CD14-positive monocyte (primary cell): Measurements from ENCODE around the gene PDPK1. TPM values are rescaled to one million over a fixed set of nuclear protein-coding genes. Genes with fewer than 3 reads are reported as not detected.
"Not testable (repeated sequence)": the region's sequence is repeated elsewhere in the genome, so short reads cannot be mapped to it uniquely, and the experiment has no call there.

Experiments
- DNase-seq, 3 donors: peaks; one replicate each; pipeline ENCODE4 v3.0.0-alpha.2; 2011 to 2022
- H2AFZ ChIP-seq: 2 replicates; pipeline ENCODE4 v1.6.0; 2012; ENCODE audit warnings: mild to moderate bottlenecking, low read depth, low read length, inconsistent platforms; ENCODE audit not compliant: insufficient read depth, poor library complexity, severe bottlenecking
- H3K27ac ChIP-seq, 2 donors: 1 replicate in 1 of 2; 2 replicates in 1 of 2; pipeline ENCODE4 v1.5.1; 2012 to 2013; ENCODE audit warnings: low read length in 2 of 2, control low read depth in 1 of 2, inconsistent platforms in 1 of 2, low read depth in 1 of 2, mild to moderate bottlenecking in 1 of 2
- H3K27me3 ChIP-seq, 2 donors: one replicate each; pipeline versions ENCODE4 v1.6.0 to v1.6.1; 2011 to 2013; ENCODE audit warnings: low read length in 2 of 2; ENCODE audit not compliant: control insufficient read depth in 2 of 2, insufficient read depth in 2 of 2
- H3K36me3 ChIP-seq, 2 donors: replicated peaks in 1 of 2; 1 replicate in 1 of 2; 2 replicates in 1 of 2; pipeline versions ENCODE4 v1.5.1 to v1.6.1; 2012 to 2013; ENCODE audit warnings: low read length in 2 of 2, control low read depth in 1 of 2, inconsistent platforms in 1 of 2, mild to moderate bottlenecking in 1 of 2; ENCODE audit not compliant: insufficient read depth in 2 of 2, control insufficient read depth in 1 of 2
- H3K4me1 ChIP-seq, 2 donors: 1 replicate in 1 of 2; 2 replicates in 1 of 2; pipeline versions ENCODE4 v1.5.1 to v1.6.1; 2012 to 2013; ENCODE audit warnings: low read length in 2 of 2, control low read depth in 1 of 2, inconsistent platforms in 1 of 2, mild to moderate bottlenecking in 1 of 2, moderate library complexity in 1 of 2; ENCODE audit not compliant: insufficient read depth in 2 of 2, control insufficient read depth in 1 of 2
- H3K4me2 ChIP-seq: replicated peaks from 2 replicates; pipeline ENCODE3; 2012; ENCODE audit warnings: low read length, moderate library complexity, mild to moderate bottlenecking; ENCODE audit not compliant: poor library complexity, severe bottlenecking; ENCODE audit errors: extremely low read depth
- H3K4me3 ChIP-seq, 3 experiments: fragments of 200-600 bp in 1 of 3; sonication (generic) in 1 of 3; replicated peaks in 1 of 3; 1 replicate in 2 of 3; 2 replicates in 1 of 3; pipeline ENCODE4 v1.5.1; 2011 to 2013; ENCODE audit warnings: low read length in 3 of 3, mild to moderate bottlenecking in 3 of 3, control low read depth in 2 of 3, low read depth in 2 of 3, inconsistent platforms in 1 of 3, moderate library complexity in 1 of 3
- H3K79me2 ChIP-seq: 2 replicates; pipeline ENCODE4 v1.6.0; 2012; ENCODE audit warnings: mild to moderate bottlenecking, control low read depth, inconsistent platforms, low read length, moderate library complexity; ENCODE audit not compliant: insufficient read depth
- H3K9ac ChIP-seq: 2 replicates; pipeline ENCODE4 v1.6.0; 2017; ENCODE audit warnings: low read length, mild to moderate bottlenecking; ENCODE audit not compliant: insufficient read depth, poor library complexity, severe bottlenecking
- H3K9me3 ChIP-seq, 2 donors: replicated peaks in 1 of 2; 1 replicate in 1 of 2; 2 replicates in 1 of 2; pipeline versions ENCODE4 v1.5.1 to v1.6.1; 2012 to 2013; ENCODE audit warnings: low read length in 2 of 2, control low read depth in 1 of 2; ENCODE audit not compliant: control insufficient read depth in 1 of 2, insufficient read depth in 1 of 2
- H4K20me1 ChIP-seq: 2 replicates; pipeline ENCODE4 v1.6.0; 2012; ENCODE audit warnings: mild to moderate bottlenecking, low read length, control low read depth, moderate library complexity; ENCODE audit not compliant: insufficient read depth
- H3K27ac Mint-ChIP-seq, 7 donors: one replicate each; pipeline ENCODE4 v1.8.0; 2020; ENCODE audit warnings: mild to moderate bottlenecking in 7 of 7, mixed read lengths in 7 of 7, moderate library complexity in 6 of 7, inconsistent platforms in 2 of 7
- H3K27me3 Mint-ChIP-seq, 3 donors: one replicate each; pipeline ENCODE4 v1.8.0; 2021 to 2022; ENCODE audit warnings: low read depth in 3 of 3, mild to moderate bottlenecking in 3 of 3, mixed read lengths in 3 of 3, moderate library complexity in 3 of 3, inconsistent platforms in 1 of 3
- H3K36me3 Mint-ChIP-seq, 2 donors: one replicate each; pipeline ENCODE4 v1.8.0; 2020; ENCODE audit warnings: mixed read lengths in 2 of 2, inconsistent platforms in 1 of 2, mild to moderate bottlenecking in 1 of 2
- H3K4me1 Mint-ChIP-seq: one replicate; pipeline ENCODE4 v1.8.0; 2020; ENCODE audit warnings: mild to moderate bottlenecking, mixed read lengths
- H3K4me3 Mint-ChIP-seq, 2 donors: one replicate each; pipeline ENCODE4 v1.8.0; 2020; ENCODE audit warnings: mild to moderate bottlenecking in 2 of 2, mixed read lengths in 2 of 2, moderate library complexity in 1 of 2
- H3K9me3 Mint-ChIP-seq, 7 donors: one replicate each; pipeline ENCODE4 v1.8.0; 2020 to 2022; ENCODE audit warnings: mixed read lengths in 7 of 7, mild to moderate bottlenecking in 6 of 7, moderate library complexity in 6 of 7, inconsistent platforms in 2 of 7
- WGBS: methylation state at CpG from one replicate; pipeline ENCODE4 v1.1.5; 2013; ENCODE audit warnings: missing lambda C conversion rate; ENCODE audit not compliant: insufficient coverage; 5-methylcytosine and 5-hydroxymethylcytosine counted together
- intact Hi-C, 2 donors: fragments of 100-400 bp; cut with micrococcal nuclease; formaldehyde crosslinking; loops; one replicate each; pipeline versions ENCODE4 v1.15.0 to v1.15.1; 2023
- polyA plus RNA-seq, 3 donors: library from polyadenylated mRNA; depleted of rRNA in 1 of 3; unstranded in 2 of 3; stranded (reverse) in 1 of 3; fragments of 300-500 nt in 2 of 3; fragments of >200 nt in 1 of 3; fragmentation: Illumina TruSeq in 2 of 3; gene quantifications; 1 replicate in 2 of 3; 2 replicates in 1 of 3; pipeline ENCODE4 v1.2.3, GENCODE V29; 2012 to 2021
- TF ChIP-seq, protein P1 (sequence below): fragments of 200-600 bp; IDR thresholded peaks from one replicate; pipeline ENCODE4 v1.8.0; 2022; ENCODE audit warnings: antibody characterized with exemption, mild to moderate bottlenecking

Gene PDPK1
- polyA plus RNA-seq, 3 donors, result 35.6 to 45.9 (median 38.6) TPM

DNA sequence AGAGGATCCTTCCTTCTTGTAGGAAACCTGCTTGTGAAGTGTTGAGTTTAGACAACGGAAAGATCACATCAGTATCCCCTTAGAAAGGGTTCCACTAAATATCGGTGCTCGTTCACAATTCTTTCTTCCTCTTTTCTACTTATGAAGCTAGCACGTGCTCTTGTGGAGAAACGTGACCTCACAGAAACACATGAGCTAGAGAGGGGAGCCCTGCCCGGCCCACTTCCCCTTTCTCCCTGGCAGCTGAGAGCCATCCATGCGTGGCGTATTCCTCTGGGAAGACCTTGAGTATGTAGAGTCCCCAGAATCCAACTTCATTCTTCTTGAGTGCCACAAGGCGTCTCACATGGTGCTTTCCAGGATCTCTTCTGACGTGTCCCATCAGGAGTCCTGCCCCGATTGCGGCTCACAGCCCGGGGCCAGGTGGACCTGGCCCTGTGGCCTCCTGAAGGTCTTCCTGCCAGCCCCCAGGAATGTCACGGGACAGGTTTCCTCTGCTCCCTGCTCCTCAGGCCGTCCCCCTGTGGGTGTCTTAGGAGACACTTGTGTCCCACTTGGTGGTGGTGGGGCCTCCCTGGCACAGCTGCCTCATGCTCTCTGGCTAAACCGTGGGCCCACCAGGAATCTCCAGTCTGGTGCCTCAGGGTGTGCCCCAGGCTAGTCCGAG is 22.4 kb downstream of the PDPK1 start:
- H3K4me1 Mint-ChIP-seq, intact Hi-C loops, H3K9ac ChIP-seq, H3K4me2 ChIP-seq, H3K9me3 ChIP-seq, H3K4me3 Mint-ChIP-seq, H3K79me2 ChIP-seq, H3K27ac Mint-ChIP-seq, H3K36me3 ChIP-seq, H2AFZ ChIP-seq, DNase-seq, H3K27me3 Mint-ChIP-seq, H3K9me3 Mint-ChIP-seq, H3K4me3 ChIP-seq, H3K27me3 ChIP-seq, H3K36me3 Mint-ChIP-seq, H4K20me1 ChIP-seq: not testable (repeated sequence)
- no CpG with 5 or more reads among the region's 17 CpGs for WGBS
- H3K4me1 ChIP-seq, result peaks cover 5 to 12% of the 10 kb centered on the region in 2 donors
- peak overlapping the region; percentile 56 to 75 for H3K27ac ChIP-seq

GRCh38 chr16:2560798-2561133 is 22.9 kb downstream of the PDPK1 start:
- H3K27ac ChIP-seq, H3K9ac ChIP-seq, H3K4me3 ChIP-seq, H3K27me3 Mint-ChIP-seq, H3K36me3 ChIP-seq, H3K9me3 Mint-ChIP-seq, H3K9me3 ChIP-seq, H4K20me1 ChIP-seq, H3K27me3 ChIP-seq, H3K4me2 ChIP-seq, H3K36me3 Mint-ChIP-seq, H3K79me2 ChIP-seq, H3K4me1 Mint-ChIP-seq, H3K27ac Mint-ChIP-seq, intact Hi-C loops, H2AFZ ChIP-seq, H3K4me3 Mint-ChIP-seq, DNase-seq: not testable (repeated sequence)
- WGBS, result no CpG with 5 or more reads among the region's 4 CpGs
- H3K4me1 ChIP-seq, result peaks cover 5 to 12% of the 10 kb centered on the region in 2 donors
- TF ChIP-seq, protein P1, sequence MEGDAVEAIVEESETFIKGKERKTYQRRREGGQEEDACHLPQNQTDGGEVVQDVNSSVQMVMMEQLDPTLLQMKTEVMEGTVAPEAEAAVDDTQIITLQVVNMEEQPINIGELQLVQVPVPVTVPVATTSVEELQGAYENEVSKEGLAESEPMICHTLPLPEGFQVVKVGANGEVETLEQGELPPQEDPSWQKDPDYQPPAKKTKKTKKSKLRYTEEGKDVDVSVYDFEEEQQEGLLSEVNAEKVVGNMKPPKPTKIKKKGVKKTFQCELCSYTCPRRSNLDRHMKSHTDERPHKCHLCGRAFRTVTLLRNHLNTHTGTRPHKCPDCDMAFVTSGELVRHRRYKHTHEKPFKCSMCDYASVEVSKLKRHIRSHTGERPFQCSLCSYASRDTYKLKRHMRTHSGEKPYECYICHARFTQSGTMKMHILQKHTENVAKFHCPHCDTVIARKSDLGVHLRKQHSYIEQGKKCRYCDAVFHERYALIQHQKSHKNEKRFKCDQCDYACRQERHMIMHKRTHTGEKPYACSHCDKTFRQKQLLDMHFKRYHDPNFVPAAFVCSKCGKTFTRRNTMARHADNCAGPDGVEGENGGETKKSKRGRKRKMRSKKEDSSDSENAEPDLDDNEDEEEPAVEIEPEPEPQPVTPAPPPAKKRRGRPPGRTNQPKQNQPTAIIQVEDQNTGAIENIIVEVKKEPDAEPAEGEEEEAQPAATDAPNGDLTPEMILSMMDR, result peak; percentile 51

- H4K20me1 ChIP-seq, H3K4me3 Mint-ChIP-seq, H3K9me3 Mint-ChIP-seq, H3K4me1 ChIP-seq, H3K9me3 ChIP-seq, H3K27me3 Mint-ChIP-seq, DNase-seq, H3K27ac Mint-ChIP-seq, H3K27me3 ChIP-seq, H3K4me2 ChIP-seq, intact Hi-C loops, H3K36me3 ChIP-seq, H3K9ac ChIP-seq, H3K36me3 Mint-ChIP-seq, H3K79me2 ChIP-seq, H3K27ac ChIP-seq, H2AFZ ChIP-seq, H3K4me3 ChIP-seq, H3K4me1 Mint-ChIP-seq: not testable (repeated sequence)
- WGBS, result no CpG with 5 or more reads among the region's 6 CpGs
Observed at GRCh38 chr16:2567506-2567905, 29.7 kb downstream of the PDPK1 start.

GRCh38 chr16:2568573-2568972 is 30.8 kb downstream of the PDPK1 start:
- H3K79me2 ChIP-seq, H3K4me3 Mint-ChIP-seq, H3K4me3 ChIP-seq, H2AFZ ChIP-seq, intact Hi-C loops, H3K27me3 Mint-ChIP-seq, H3K4me2 ChIP-seq, H3K4me1 ChIP-seq, H3K27ac Mint-ChIP-seq, H3K9me3 Mint-ChIP-seq, H4K20me1 ChIP-seq, H3K9me3 ChIP-seq, H3K4me1 Mint-ChIP-seq, H3K36me3 ChIP-seq, H3K36me3 Mint-ChIP-seq, H3K9ac ChIP-seq, H3K27me3 ChIP-seq, H3K27ac ChIP-seq, DNase-seq: not testable (repeated sequence)
- no CpG with 5 or more reads among the region's 11 CpGs for WGBS
